HCT116 (cell line): ENCODE results near the gene TOM1L1. TPM values are rescaled to one million over a fixed set of nuclear protein-coding genes. Genes with fewer than 3 reads are reported as not detected.

Experiments
- ATAC-seq: fragments of 200-7000 bp; cut with Tn5 transposase; 2 replicates; pipeline ENCODE4 v1.9.1; 2020; ENCODE audit warnings: mild to moderate bottlenecking, moderate library complexity
- BruUV-seq: library from RNA; stranded (reverse); fragments of 400-500 nt; replicated peaks from 2 replicates; lab custom pipeline; 2021; lab: Mats Ljungman, UMichigan
- CTCF ChIA-PET: fragments of 300-600 bp; sonication (Branson Sonifier 250); formaldehyde crosslinking; loops from one replicate; lab custom pipeline; 2021; ENCODE audit warnings: antibody characterized with exemption; lab: Charles Lee
- POLR2A ChIA-PET: fragments of 300-600, 350-600 bp; sonication (Branson Sonifier 250); formaldehyde crosslinking; loops from one replicate; lab custom pipeline; 2021; ENCODE audit warnings: antibody characterized with exemption; lab: Charles Lee
- RAD21 ChIA-PET, 2 experiments: fragments of 300-600 bp; sonication (Branson Sonifier 250); formaldehyde crosslinking; loops; one replicate each; lab custom pipeline; 2023; ENCODE audit warnings: low total read pairs in 2 of 2; ENCODE audit not compliant: uncharacterized antibody in 2 of 2, unreplicated experiment in 2 of 2, low non-redundant PET in 1 of 2; lab: Charles Lee
- DNase-seq: peaks from one replicate; pipeline ENCODE4 v3.0.0-alpha.2; 2010; ENCODE audit warnings: low read depth, low spot score
- H2AFZ ChIP-seq: fragments of 200-600 bp; shearing (Covaris generic), sonication (generic); 2 replicates; pipeline ENCODE4 v1.6.1; 2017; ENCODE audit warnings: low read depth, mixed run types, mixed read lengths, antibody characterized with exemption, low read length; ENCODE audit not compliant: poor library complexity, severe bottlenecking
- H3K27ac ChIP-seq: 2 replicates; pipeline ENCODE4 v1.5.1; 2012; ENCODE audit warnings: low read depth, low read length
- H3K27me3 ChIP-seq: fragments of 200-600 bp; sonication (generic); 2 replicates; pipeline ENCODE4 v1.6.1; 2016; ENCODE audit warnings: mixed run types, low read length, mixed read lengths; ENCODE audit not compliant: insufficient read depth
- H3K36me3 ChIP-seq, 2 experiments: fragments of 200-500 bp in 1 of 2; fragments of 200-600 bp in 1 of 2; sonication (Bioruptor generic) in 1 of 2; sonication (generic) in 1 of 2; 2 replicates each; pipeline versions ENCODE4 v1.5.1 to v1.6.1; 2014 to 2016; ENCODE audit warnings: low read length in 2 of 2, inconsistent platforms in 1 of 2, mixed read lengths in 1 of 2, mixed run types in 1 of 2; ENCODE audit not compliant: insufficient read depth in 2 of 2, control insufficient read depth in 1 of 2
- H3K4me1 ChIP-seq, 2 experiments: fragments of 200-600 bp in 1 of 2; sonication (generic) in 1 of 2; 2 replicates each; pipeline versions ENCODE4 v1.5.1 to v1.6.1; 2012 to 2017; ENCODE audit warnings: low read length in 2 of 2, inconsistent platforms in 1 of 2, mild to moderate bottlenecking in 1 of 2, mixed read lengths in 1 of 2, mixed run types in 1 of 2, moderate library complexity in 1 of 2; ENCODE audit not compliant: insufficient read depth in 2 of 2, control insufficient read depth in 1 of 2
- H3K4me2 ChIP-seq: fragments of 200-600 bp; sonication (generic); 2 replicates; pipeline ENCODE4 v1.6.1; 2017; ENCODE audit warnings: mixed run types, low read length, mixed read lengths
- H3K4me3 ChIP-seq, 2 experiments: fragments of 200-600 bp in 1 of 2; sonication (generic) in 1 of 2; replicated peaks in 1 of 2; 2 replicates each; pipeline ENCODE4 v1.5.1; 2011 to 2016; ENCODE audit warnings: low read length in 2 of 2, control low read depth in 1 of 2, low read depth in 1 of 2, mild to moderate bottlenecking in 1 of 2, mixed read lengths in 1 of 2, mixed run types in 1 of 2
- H3K79me2 ChIP-seq: fragments of 200-600 bp; sonication (generic); 2 replicates; pipeline ENCODE4 v1.6.1; 2017; ENCODE audit warnings: mild to moderate bottlenecking, mixed run types, low read length, moderate library complexity, mixed read lengths; ENCODE audit not compliant: insufficient read depth
- H3K9ac ChIP-seq: fragments of 200-600 bp; sonication (generic); 2 replicates; pipeline ENCODE4 v1.6.1; 2016; ENCODE audit warnings: low read length, mixed read lengths
- H3K9me2 ChIP-seq: fragments of 200-600 bp; sonication (generic), shearing (Covaris generic); 2 replicates; pipeline ENCODE4 v1.6.1; 2017; ENCODE audit warnings: mixed run types, mild to moderate bottlenecking, moderate library complexity; ENCODE audit not compliant: insufficient read depth
- H3K9me3 ChIP-seq, 2 experiments: fragments of 200-500 bp in 1 of 2; fragments of 200-600 bp in 1 of 2; sonication (Bioruptor generic) in 1 of 2; sonication (generic) in 1 of 2; 2 replicates each; pipeline ENCODE4 v1.6.1; 2014 to 2017; ENCODE audit warnings: low read length in 2 of 2, mixed read lengths in 2 of 2, inconsistent platforms in 1 of 2, low read depth in 1 of 2, mild to moderate bottlenecking in 1 of 2, mixed run types in 1 of 2, moderate library complexity in 1 of 2; ENCODE audit not compliant: control insufficient read depth in 1 of 2, insufficient read depth in 1 of 2
- H4K20me1 ChIP-seq: fragments of 200-600 bp; sonication (generic), shearing (Covaris generic); 2 replicates; pipeline ENCODE4 v1.6.1; 2017; ENCODE audit warnings: mixed run types, mild to moderate bottlenecking, moderate library complexity; ENCODE audit not compliant: insufficient read depth
- ATF3 ChIP-seq: IDR thresholded peaks from 2 replicates; pipeline ENCODE4 v1.6.1; 2012
- CBX3 ChIP-seq: IDR thresholded peaks from 2 replicates; pipeline ENCODE4 v1.6.1; 2012; ENCODE audit warnings: low read depth
- CTCF ChIP-seq, 3 experiments: fragments of 200-600 bp in 1 of 3; sonication (generic) in 1 of 3; IDR thresholded peaks in 2 of 3; conservative IDR thresholded peaks in 1 of 3; 2 replicates each; pipeline ENCODE4 v1.5.1; 2012 to 2017; ENCODE audit warnings: low read depth in 2 of 3, low read length in 2 of 3, antibody characterized with exemption in 1 of 3, borderline replicate concordance in 1 of 3, control low read depth in 1 of 3, mild to moderate bottlenecking in 1 of 3, mixed read lengths in 1 of 3, mixed run types in 1 of 3, moderate library complexity in 1 of 3; ENCODE audit not compliant: insufficient read depth in 1 of 3
- EGR1 ChIP-seq: IDR thresholded peaks from 2 replicates; pipeline ENCODE4 v1.6.1; 2012; ENCODE audit warnings: low read depth
- EZH2 ChIP-seq: fragments of 200-600 bp; sonication (generic); IDR thresholded peaks from 2 replicates; pipeline ENCODE4 v1.6.1; 2017; ENCODE audit warnings: antibody characterized with exemption, mixed run types
- EZH2phosphoT487 ChIP-seq: fragments of 200-600 bp; IDR thresholded peaks from 2 replicates; pipeline ENCODE4 v1.6.1; 2018; ENCODE audit warnings: antibody characterized with exemption, borderline replicate concordance
- FOSL1 ChIP-seq: IDR thresholded peaks from 2 replicates; pipeline ENCODE4 v1.6.1; 2012; ENCODE audit warnings: low read depth
- JUND ChIP-seq: IDR thresholded peaks from 2 replicates; pipeline ENCODE4 v1.6.1; 2012
- MAX ChIP-seq: IDR thresholded peaks from 2 replicates; pipeline ENCODE4 v1.6.1; 2012
- POLR2AphosphoS5 ChIP-seq: IDR thresholded peaks from 2 replicates; pipeline ENCODE4 v1.6.1; 2011; ENCODE audit warnings: mild to moderate bottlenecking, low read depth, low read length, moderate library complexity
- RAD21 ChIP-seq: IDR thresholded peaks from 2 replicates; pipeline ENCODE4 v1.6.1; 2012; ENCODE audit warnings: low read depth, mild to moderate bottlenecking
- REST ChIP-seq: IDR thresholded peaks from 2 replicates; pipeline ENCODE4 v1.6.1; 2012; ENCODE audit warnings: low read depth
- SIN3A ChIP-seq: IDR thresholded peaks from 2 replicates; pipeline ENCODE4 v1.6.1; 2012; ENCODE audit warnings: low read depth
- SP1 ChIP-seq: IDR thresholded peaks from 2 replicates; pipeline ENCODE4 v1.6.1; 2012; ENCODE audit warnings: low read depth
- SRF ChIP-seq: IDR thresholded peaks from 2 replicates; pipeline ENCODE4 v1.6.1; 2012; ENCODE audit warnings: low read depth
- TCF7L2 ChIP-seq: IDR thresholded peaks from 2 replicates; pipeline ENCODE4 v1.7.0; 2011; ENCODE audit warnings: borderline replicate concordance, inconsistent platforms; ENCODE audit not compliant: insufficient read depth, insufficient read length; ENCODE audit errors: extremely low read depth
- YY1 ChIP-seq: IDR thresholded peaks from 2 replicates; pipeline ENCODE4 v1.6.1; 2011; ENCODE audit warnings: low read length, low read depth, moderate library complexity, mild to moderate bottlenecking; ENCODE audit not compliant: insufficient replicate concordance; ENCODE audit errors: extremely low read depth
- ZBTB33 ChIP-seq: IDR thresholded peaks from 2 replicates; pipeline ENCODE4 v1.6.1; 2011; ENCODE audit warnings: mild to moderate bottlenecking, low read length, moderate library complexity; ENCODE audit not compliant: insufficient replicate concordance; ENCODE audit errors: extremely low read depth
- ZFX ChIP-seq: fragments of 450-650 bp; IDR thresholded peaks from 2 replicates; pipeline ENCODE4 v1.6.1; 2017
- ZNF274 ChIP-seq: fragments of 200-500 bp; sonication (Bioruptor generic); IDR thresholded peaks from 2 replicates; pipeline ENCODE4 v1.6.1; 2014; ENCODE audit warnings: mild to moderate bottlenecking, low read depth, low read length, inconsistent platforms
- intact Hi-C: fragments of 100-400 bp; cut with micrococcal nuclease; formaldehyde crosslinking; loops from 2 replicates; pipeline ENCODE4 v1.10.0; 2022
- total RNA-seq: library from RNA; stranded (reverse); gene quantifications from one replicate; pipeline ENCODE4 v1.2.1, GENCODE V29; 2021; ENCODE audit not compliant: unreplicated experiment

Gene TOM1L1
- total RNA-seq, 1 experiment from 2014 or later, result 70.8 TPM

GRCh38 chr17:54883939-54884338 is 16.7 kb upstream of the TOM1L1 start:
- ChIA-PET CTCF (no interaction called here), POLR2A (no interaction called here), RAD21 (no interaction called here)
- H3K27me3 ChIP-seq, result peaks cover 12% of the 10 kb centered on the region; the same call in 1 of the 2 replicates
- no peaks in the 10 kb centered on the region for H3K79me2 ChIP-seq
- no peak overlapping the region for H3K27ac ChIP-seq
- H3K9me2 ChIP-seq, result no peaks in the 10 kb centered on the region
- H3K4me2 ChIP-seq, result no peak overlapping the region
- no peaks in the 10 kb centered on the region for H3K4me1 ChIP-seq
- no peak overlapping the region for H3K9ac ChIP-seq
- no peak overlapping the region for H3K4me3 ChIP-seq
- H3K36me3 ChIP-seq, result no peaks in the 10 kb centered on the region
- BruUV-seq, result no TSS peak
- no peak overlapping the region for H2AFZ ChIP-seq
- H4K20me1 ChIP-seq, result no peaks in the 10 kb centered on the region
- H3K9me3 ChIP-seq, result no peaks in the 10 kb centered on the region
- TF ChIP-seq CBX3 (no peak), ZFX (no peak), TCF7L2 (no peak), EZH2 (no peak), FOSL1 (no peak), EGR1 (no peak), ZNF274 (no peak), ATF3 (no peak), EZH2phosphoT487 (no peak), SIN3A (no peak), RAD21 (no peak), SRF (no peak), YY1 (no peak), ZBTB33 (no peak), SP1 (no peak), REST (no peak), POLR2AphosphoS5 (no peak), CTCF (IDR thresholded peaks at IDR 0.05 in 2 of 3, conservative IDR thresholded peaks at IDR 0.05 in 1 of 3; ENCODE audit: borderline replicate concordance in 1 of 3, insufficient read depth in 1 of 3, low read depth in 2 of 3, low read length in 2 of 3) (no peak), MAX (no peak), JUND (no peak)
- ATAC-seq, result no peak
- intact Hi-C loops, result no loop called here
- DNase-seq, result no peak
